ENCODE data around the gene ARSI. TPM values are rescaled to one million over a fixed set of nuclear protein-coding genes. Genes with fewer than 3 reads are reported as not detected.
A peak's percentile ranks its signal among the peaks of the same experiment; 100 is the strongest.

The ARSI gene
- total and polyA plus RNA-seq, 2 of the 13 experiments (the other 11 are each of a cell fraction or from before 2014, with no cell fraction given): 4.2 to 33.9 TPM

- Histone ChIP-seq H3K4me2 (ENCODE audit: low read depth, low read length) (no peak overlapping the region), H3K79me2 (ENCODE audit: insufficient read depth, low read length) (no peaks in the 10 kb centered on the region), H3K36me3 (replicated peaks in 1 of 2; ENCODE audit: control insufficient read depth in 1 of 2, insufficient read depth in 2 of 2, low read length in 2 of 2) (no peaks in the 10 kb centered on the region), H2AFZ (ENCODE audit: low read length) (no peak overlapping the region), H3K4me1 (ENCODE audit: insufficient read depth, low read length) (peaks cover 69% of the 10 kb centered on the region), H3K27ac (ENCODE audit: extremely low read length, insufficient read depth, low read length) (no peak overlapping the region), H3K9ac (ENCODE audit: insufficient read depth, low read depth, low read length) (no peak overlapping the region), H3K9me3 (ENCODE audit: low read length) (no peaks in the 10 kb centered on the region), H4K20me1 (ENCODE audit: insufficient read depth, low read length) (no peaks in the 10 kb centered on the region), H3K27me3 (ENCODE audit: control insufficient read depth in 1 of 2, insufficient read depth in 2 of 2, low read length in 2 of 2) (no peaks in the 10 kb centered on the region), H3K4me3 (replicated peaks in 1 of 3; ENCODE audit: insufficient read depth in 1 of 3, low read depth in 2 of 3, low read length in 3 of 3) (no peak overlapping the region)
- no TSS peak for BruUV-seq (replicated peaks)
- TF ChIP-seq ELF4 (CRISPR knock-in tag; IDR thresholded peaks at IDR 0.05; ENCODE audit: borderline replicate concordance) (no peak), NFKB2 (CRISPR knock-in tag; IDR thresholded peaks at IDR 0.05; ENCODE audit: borderline replicate concordance) (no peak)
- WGBS (ENCODE audit: low lambda C conversion rate): 91% methylated on average over 4 of the region's 7 CpGs
- in situ Hi-C loops (cut with HindIII; ENCODE audit: extremely low pct_ligation_motif_present, low pct_unique_long_range_greater_than_20kb): no loop called here
- FAIRE-seq: peak; percentile 4
- DNase-seq (ENCODE audit: low spot score): no peak
- POLR2A ChIA-PET: no interaction called here
- no peak for ATAC-seq
- intact Hi-C loops (cut with micrococcal nuclease; ENCODE audit: unreplicated experiment): no loop called here
- CTCF ChIA-PET (ENCODE audit: low intra/inter-chr PET ratio, low total read pairs): no interaction called here
These were observed 8.4 kb upstream of the ARSI start for GRCh38 chr5:150311015-150311692.

GRCh38 chr5:150310246-150310645 lies 7.5 kb upstream of the ARSI start:
- H3K79me2 ChIP-seq (ENCODE audit: insufficient read depth, low read length): no peaks in the 10 kb centered on the region
- FAIRE-seq: no peak
- no peaks in the 10 kb centered on the region for H3K9me3 ChIP-seq (ENCODE audit: low read length)
- 80% methylated on average over 5 of the region's 5 CpGs for WGBS (ENCODE audit: low lambda C conversion rate)
- no TSS peak for BruUV-seq (replicated peaks)
- no peak for DNase-seq (ENCODE audit: low spot score)
- no peak overlapping the region for H3K4me2 ChIP-seq (ENCODE audit: low read depth, low read length)
- H3K4me1 ChIP-seq (ENCODE audit: insufficient read depth, low read length): peaks cover 78% of the 10 kb centered on the region
- no peak for ATAC-seq
- H3K27ac ChIP-seq (ENCODE audit: extremely low read length, insufficient read depth, low read length): no peak overlapping the region
- intact Hi-C loops (cut with micrococcal nuclease; ENCODE audit: unreplicated experiment): no loop called here
- ChIA-PET POLR2A (no interaction called here), CTCF (ENCODE audit: low intra/inter-chr PET ratio, low total read pairs) (no interaction called here)
- no peak overlapping the region for H3K4me3 ChIP-seq (replicated peaks in 1 of 3; ENCODE audit: insufficient read depth in 1 of 3, low read depth in 2 of 3, low read length in 3 of 3)
- H3K9ac ChIP-seq (ENCODE audit: insufficient read depth, low read depth, low read length): no peak overlapping the region
- H3K36me3 ChIP-seq (replicated peaks in 1 of 2; ENCODE audit: control insufficient read depth in 1 of 2, insufficient read depth in 2 of 2, low read length in 2 of 2): no peaks in the 10 kb centered on the region
- no peaks in the 10 kb centered on the region for H3K27me3 ChIP-seq (ENCODE audit: control insufficient read depth in 1 of 2, insufficient read depth in 2 of 2, low read length in 2 of 2)
- in situ Hi-C loops (cut with HindIII; ENCODE audit: extremely low pct_ligation_motif_present, low pct_unique_long_range_greater_than_20kb): no loop called here
- H2AFZ ChIP-seq (ENCODE audit: low read length): no peak overlapping the region
- no peaks in the 10 kb centered on the region for H4K20me1 ChIP-seq (ENCODE audit: insufficient read depth, low read length)
- TF ChIP-seq ZFYVE20 (CRISPR knock-in tag; IDR thresholded peaks at IDR 0.05; ENCODE audit: borderline replicate concordance, low read depth) (no peak), ZNF292 (CRISPR knock-in tag; IDR thresholded peaks at IDR 0.05; ENCODE audit: borderline replicate concordance, low read depth) (no peak), NFKB2 (CRISPR knock-in tag; IDR thresholded peaks at IDR 0.05; ENCODE audit: borderline replicate concordance) (no peak), ZNF224 (CRISPR knock-in tag; IDR thresholded peaks at IDR 0.05) (no peak), ARID5B (CRISPR knock-in tag; IDR thresholded peaks at IDR 0.05) (no peak), SMARCE1 (IDR thresholded peaks at IDR 0.05; ENCODE audit: borderline replicate concordance) (no peak), ZNF431 (CRISPR knock-in tag; IDR thresholded peaks at IDR 0.05; ENCODE audit: borderline replicate concordance, low read depth) (no peak), CERS6 (CRISPR knock-in tag; IDR thresholded peaks at IDR 0.05) (no peak), ELK4 (CRISPR knock-in tag; IDR thresholded peaks at IDR 0.05; ENCODE audit: borderline replicate concordance) (no peak), ZNF788 (CRISPR knock-in tag; IDR thresholded peaks at IDR 0.05; ENCODE audit: borderline replicate concordance) (no peak), ZNF432 (CRISPR knock-in tag; IDR thresholded peaks at IDR 0.05; ENCODE audit: borderline replicate concordance) (no peak)
